Measurements from ENCODE around the gene LONP1.

LONP1 gene

DNA sequence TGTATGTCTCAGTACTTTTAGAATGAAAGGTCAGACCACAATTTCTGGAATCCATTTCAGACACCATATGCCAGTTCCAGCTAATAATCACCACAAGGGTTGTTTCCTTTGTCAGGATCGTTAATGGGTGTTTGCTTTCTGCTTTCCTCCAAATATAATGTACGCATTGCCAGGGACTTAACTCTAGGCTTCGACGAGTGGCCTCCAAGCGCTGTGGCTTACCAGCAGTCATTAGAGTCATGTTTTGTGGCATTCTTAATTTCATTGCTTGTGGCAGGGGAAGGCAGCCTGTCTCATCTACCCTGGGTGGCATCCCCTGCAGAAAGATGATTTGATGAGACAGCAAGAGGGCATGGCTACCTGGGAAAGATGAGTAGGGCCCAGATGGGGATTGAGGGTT, 74.5 kb downstream of the LONP1 start:
- DNase-seq (ENCODE audit: low spot score), result no peak

- DNase-seq (ENCODE audit: low spot score), result no peak
Observed at GRCh38 chr19:5644037-5644436, 75.9 kb downstream of the LONP1 start.

DNA sequence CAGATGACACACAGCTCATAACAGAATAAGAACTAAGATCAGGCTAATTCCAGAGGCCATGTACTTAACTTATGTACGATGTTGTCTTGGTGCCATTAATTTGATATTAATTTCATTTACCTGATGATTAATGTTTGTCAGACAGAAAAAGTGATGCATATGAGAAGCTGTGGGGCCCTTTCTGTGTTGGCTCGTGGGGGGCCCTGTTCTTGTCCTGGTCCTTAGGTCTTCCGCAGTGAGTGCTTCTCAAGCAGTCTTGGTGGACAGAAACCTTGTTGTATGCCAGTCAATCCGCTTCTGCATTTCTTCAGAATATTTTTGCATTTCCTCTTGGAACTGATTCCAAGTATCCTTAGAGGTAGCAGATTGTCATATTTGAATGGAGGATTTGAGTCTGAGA, 76.9 kb downstream of the LONP1 start:
- DNase-seq (ENCODE audit: low spot score), result no peak

DNA sequence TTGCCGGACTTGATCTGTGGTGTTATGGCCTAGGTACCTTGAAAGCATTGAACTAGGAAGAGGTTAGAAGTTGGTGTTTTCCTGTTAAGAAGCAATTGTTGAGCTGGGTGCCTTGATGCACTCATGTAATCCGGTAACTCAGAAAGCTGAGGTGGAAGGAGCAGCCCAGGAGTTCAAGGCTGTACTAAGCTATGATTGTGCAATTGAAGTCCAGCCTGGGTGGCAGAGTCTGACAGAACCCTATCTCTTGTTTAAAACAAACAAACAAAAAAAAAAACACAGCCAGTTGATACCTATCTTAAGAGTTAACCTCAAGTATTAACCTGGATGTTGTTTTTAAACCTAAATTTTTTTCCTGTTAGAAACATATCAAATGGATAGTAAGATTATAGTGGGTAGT, 77.7 kb downstream of the LONP1 start:
- no peak for DNase-seq (ENCODE audit: low spot score)

Measured in kidney capillary endothelial cell (primary cell).